Amygdala (tissue), 56 donors: Measurements from ENCODE around the gene CLEC20A.

Experiments
- DNase-seq, 56 donors: peaks; one replicate each; lab custom pipeline; 2025; lab: John Stamatoyannopoulos, UW

CLEC20A gene

DNA sequence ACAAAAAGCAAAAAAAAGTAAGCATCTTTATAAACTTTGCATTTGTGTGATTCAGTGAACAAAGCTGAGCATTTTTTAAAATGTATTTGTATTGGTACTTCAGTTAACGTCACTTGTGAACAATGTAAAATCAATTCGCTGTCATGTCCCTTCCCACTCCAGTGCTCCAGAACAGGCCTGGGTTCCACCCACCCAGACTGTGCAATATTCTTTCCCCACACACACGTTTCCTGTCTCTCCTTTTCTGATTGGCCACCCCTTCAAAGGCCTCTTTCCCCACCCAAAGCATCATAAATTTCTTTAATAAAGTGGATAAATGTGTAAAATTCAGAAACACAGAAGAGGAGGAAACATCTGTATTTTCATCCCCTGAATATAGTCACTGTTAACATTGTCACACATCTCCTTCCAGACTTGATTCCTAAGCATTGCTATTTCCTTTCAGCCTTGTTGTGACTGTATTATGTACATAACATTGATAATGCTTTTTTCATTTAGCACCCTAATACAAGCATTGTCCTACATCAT lies 12.0 kb downstream of the CLEC20A start:
- DNase-seq, result no peak

DNA sequence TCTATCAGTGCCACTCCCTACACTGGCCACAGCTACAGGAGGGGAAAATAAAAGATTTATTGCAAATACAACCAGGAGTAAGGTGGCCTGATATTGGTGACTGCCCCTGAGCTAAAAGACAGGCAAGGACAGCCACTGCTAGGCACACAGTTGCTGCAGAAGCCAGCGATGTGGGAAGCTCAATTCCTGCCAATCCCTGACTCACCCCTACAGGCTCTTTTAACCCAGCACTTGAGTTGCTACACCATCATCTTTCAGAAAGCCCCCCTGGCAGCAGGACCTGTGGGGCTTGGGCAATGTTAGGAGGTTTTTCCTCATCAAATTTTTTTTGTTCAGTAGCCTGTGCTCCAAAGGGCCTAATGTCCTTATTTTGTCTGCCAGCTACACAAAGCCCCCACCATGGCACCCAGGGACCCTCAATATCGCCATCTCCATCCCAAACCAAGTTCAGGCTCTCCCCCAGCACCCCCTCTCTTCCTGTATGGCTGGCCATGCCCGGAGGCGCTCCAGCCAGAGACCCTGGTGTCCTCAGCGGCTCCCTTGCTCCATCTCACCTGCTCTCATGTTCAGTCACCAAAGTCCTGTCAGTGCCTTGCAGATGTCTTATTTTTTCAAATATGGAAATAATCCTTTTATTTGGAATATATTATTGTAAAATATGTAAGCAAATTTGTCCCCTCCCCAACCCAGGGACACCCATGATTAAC lies 13.4 kb downstream of the CLEC20A start:
- no peak for DNase-seq

DNA sequence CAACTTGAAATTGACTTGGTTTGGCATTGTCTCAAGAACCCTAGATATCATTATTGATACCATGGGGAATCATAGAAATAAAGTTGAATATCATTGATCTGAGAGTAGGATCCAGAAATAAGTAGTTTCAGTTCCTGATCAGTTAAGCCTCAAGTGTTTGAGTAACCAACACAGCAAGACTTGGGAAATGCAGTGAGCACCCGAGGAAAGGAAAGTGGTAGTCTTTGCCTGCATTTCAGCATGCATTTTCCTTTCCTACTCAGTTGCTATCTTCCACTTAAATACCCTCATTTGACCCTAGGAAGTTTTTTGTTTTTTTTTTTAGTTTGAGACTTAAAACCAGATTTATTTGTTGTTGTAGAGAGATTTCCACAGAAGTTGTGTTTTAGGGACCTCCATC lies 18.9 kb downstream of the CLEC20A start:
- DNase-seq, result no peak

DNA sequence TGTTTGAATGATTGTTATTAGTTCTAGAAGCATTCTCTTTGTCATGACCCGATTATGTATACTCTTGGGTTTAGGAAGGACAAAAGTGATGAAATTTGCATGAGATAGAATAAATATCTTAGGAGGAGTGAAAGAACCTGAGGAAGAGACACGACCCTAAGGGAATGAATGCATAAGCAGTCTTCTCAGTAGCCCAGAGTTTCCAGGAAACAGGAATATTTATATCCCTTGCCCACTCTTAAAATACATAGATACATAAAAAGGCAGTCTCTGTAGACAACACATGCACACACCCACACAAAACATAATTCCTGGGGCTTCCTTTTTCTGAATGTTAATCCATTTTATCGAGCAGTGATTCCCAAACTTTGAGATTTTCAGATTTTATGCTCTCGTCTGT lies 19.4 kb downstream of the CLEC20A start:
- no peak for DNase-seq

DNA sequence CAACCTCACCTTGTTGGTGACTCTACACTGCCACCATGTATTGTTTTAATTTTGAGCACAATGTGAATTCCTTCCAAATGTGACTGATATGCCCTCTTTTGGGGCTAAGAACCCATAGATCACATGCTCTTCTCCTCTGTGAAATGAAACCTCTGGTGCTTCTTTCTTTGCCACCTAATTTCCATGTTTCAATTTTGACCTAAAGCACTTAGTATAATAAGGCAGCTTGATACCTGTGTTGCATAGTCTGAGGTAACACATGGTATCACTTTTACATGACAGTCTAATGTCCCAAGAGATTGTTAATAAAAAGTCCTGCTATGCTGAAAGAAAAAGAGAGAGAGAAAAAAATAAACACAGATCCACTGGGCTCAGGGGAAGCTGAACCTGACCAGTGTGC lies 24.2 kb downstream of the CLEC20A start:
- no peak for DNase-seq

DNA sequence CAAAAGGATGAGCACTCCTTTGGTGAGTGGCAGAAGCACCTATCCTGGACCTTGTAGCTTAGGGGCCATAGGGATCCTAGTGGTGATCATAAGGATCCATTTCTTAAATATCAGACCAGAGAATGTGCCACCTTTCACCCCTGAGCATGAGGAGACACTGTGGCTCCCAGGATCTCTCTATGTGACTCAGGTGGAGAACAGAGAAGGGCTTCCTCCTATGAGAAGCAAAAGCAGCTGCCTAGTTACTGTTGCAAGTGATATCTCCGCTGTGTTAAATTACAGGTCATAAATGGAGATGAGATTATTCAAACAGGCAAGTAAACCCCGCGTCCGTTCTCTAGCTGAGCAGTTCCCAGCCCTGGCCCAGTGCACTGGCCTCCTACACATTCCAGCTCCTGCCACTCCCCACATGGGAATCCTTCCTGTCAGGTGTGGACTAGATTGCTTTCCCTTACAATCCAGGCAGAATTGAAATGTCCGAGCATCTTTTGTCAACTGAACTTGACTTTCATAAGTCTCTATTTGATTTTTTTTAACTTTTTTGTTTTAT lies 26.3 kb downstream of the CLEC20A start:
- no peak for DNase-seq

DNA sequence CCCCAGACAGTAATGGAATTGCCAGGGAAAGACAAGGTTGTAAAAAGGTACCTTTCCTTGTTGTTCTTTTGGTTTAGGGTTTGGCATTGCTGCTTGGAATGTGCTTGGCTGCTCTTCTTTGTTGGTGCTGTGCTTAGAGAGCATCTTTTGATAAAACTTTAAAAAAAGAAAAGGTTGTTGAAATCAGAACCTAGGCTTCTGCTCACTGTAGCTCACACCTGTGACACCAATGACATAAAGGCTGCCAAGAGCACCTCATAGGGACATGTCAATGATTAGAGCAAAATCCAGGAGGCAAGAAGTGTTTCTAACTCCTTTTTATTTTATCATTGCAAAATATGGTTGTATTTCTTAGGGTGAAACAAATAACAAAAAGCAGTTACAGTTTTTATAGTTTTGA lies 28.9 kb downstream of the CLEC20A start:
- DNase-seq, result no peak

DNA sequence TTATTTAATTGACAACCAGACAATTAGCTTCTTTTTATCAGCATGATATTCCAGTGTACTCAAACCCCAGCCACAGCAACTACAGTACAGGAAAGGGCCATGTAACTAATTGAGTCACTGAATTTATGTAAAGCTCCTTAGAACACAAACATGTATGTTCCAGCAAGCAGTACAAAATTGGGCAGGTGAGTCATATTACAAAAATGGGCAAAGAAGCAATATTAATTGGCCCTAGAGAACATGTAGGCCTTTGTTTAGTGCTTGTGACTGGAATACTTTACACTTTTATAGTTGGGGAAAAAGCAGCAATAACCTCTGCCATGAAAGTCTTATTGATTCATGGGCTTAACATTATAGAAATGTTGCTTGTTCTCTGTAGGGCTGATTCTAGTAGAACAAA lies 31.8 kb downstream of the CLEC20A start:
- DNase-seq, result no peak

DNA sequence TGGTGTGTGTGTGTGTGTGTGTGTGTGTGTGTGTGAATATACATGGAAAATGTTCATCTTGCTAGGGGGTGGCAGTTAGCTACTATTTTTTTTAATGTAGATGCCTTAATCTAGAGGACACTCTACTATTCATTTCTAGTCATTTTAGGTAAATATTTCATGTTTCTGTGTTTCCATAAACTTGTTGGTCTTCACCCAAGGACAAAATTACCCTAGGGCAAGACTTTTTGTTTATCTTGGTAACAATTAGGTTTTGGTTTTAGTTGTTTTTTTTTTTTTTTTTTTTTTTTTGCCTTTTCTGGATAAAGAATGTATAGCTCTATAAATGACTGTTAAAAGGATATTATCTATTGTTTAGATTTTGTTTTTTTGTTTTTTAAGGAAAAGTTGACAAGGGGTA lies 32.2 kb downstream of the CLEC20A start:
- DNase-seq, result no peak

DNA sequence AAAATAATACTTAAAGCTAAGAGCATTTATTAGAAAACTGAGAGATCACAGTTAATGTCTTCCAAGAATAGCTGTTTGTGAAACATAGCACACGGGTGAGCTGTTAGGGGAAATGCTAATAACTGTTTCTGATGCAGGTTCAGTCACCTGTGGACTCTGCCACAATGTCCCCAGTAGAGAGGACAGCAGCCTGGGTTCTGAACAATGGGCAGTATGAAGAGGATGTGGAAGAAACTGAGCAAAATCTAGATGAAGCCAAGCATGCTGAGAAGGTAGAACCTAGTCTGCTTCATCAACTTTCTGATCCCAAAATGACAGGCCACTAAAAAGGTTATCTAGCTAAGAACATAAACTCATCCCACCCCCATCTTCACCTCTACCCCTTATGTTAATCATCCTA lies 32.6 kb downstream of the CLEC20A start:
- no peak for DNase-seq

DNA sequence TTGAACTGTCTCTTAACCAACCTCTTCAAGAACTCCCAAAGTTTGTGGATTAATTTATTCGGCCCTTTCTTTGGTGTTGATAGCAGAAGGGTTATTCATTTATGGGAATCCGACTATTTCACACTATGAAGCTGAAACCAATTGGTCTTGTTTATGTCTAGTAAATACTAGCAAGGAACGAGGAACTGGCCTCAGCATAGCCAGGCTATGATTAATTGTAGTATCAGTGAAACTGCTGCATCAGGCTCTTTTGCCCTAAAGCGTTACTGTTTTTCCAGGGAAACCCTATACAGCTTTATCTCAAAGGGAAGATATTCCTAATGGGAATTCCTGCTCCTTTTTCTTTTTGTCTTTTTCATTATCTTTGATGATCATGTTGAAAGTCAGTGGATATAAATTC lies 35.1 kb downstream of the CLEC20A start:
- DNase-seq, result no peak

DNA sequence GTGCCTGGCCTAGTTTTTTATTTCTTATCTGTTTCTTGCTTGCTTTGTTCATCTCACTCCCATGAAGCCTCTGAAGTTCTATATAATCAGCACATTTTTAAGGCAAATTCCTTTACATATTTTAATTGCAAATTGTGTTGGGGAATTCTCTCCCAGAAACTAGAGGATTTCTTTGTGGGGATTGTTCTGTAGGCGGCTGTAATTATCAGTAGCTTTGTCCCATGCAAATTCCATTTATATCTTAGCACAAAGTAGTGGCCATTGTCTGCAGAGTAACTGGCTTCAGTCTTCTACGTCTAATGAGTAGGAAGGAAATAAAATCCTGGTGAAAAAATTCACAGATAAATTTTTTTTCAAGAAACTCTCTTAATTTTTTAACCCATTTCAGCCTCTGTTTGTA lies 35.7 kb downstream of the CLEC20A start:
- no peak for DNase-seq

DNA sequence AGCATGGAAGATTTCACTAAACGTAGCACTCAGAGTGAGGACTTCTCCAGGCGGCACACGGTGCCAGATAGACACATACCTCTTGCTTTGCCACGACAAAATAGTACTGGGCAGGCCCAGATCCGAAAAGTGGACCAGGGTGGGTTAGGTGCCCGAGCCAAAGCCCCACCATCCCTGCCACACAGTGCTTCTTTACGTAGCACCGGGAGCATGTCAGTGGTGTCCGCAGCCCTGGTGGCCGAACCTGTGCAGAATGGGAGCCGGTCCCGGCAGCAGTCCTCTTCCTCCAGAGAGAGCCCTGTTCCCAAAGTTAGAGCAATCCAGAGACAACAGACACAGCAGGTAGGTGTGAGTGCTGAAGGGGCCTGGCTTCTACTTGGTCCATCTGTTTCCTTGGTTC lies 38.6 kb downstream of the CLEC20A start:
- DNase-seq, result no peak

DNA sequence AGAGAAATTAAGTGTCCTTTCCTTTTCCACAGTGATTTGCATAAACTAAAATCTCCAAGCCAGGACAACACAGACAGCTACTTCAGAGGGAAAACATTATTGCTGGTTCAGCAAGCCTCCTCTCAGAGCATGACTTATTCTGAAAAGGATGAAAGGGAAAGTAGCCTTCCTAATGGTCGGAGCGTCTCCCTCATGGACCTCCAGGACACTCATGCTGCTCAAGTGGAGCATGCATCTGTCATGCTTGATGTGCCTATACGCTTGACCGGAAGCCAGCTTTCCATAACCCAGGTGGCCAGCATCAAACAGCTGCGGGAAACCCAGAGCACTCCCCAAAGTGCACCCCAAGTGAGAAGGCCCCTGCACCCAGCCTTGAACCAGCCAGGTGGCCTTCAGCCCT lies 39.1 kb downstream of the CLEC20A start:
- DNase-seq, result no peak

DNA sequence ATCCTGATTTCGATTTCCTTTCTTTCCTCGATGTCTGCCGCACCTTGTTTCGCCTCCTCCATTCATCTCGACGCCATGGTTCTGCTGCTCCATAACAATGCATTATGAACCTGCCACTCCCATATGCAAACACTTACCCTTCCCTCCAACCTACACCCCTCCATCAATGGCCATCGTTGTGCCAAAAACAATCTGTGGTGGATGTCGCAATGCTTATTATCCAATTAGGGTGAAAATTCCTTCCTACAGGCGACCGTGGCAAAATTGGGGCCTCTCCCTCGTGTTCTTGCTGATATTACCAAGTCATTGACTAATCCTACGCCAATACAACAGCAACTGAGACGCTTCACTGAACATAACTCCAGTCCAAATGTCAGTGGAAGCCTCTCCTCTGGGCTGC lies 40.3 kb downstream of the CLEC20A start:
- no peak for DNase-seq

DNA sequence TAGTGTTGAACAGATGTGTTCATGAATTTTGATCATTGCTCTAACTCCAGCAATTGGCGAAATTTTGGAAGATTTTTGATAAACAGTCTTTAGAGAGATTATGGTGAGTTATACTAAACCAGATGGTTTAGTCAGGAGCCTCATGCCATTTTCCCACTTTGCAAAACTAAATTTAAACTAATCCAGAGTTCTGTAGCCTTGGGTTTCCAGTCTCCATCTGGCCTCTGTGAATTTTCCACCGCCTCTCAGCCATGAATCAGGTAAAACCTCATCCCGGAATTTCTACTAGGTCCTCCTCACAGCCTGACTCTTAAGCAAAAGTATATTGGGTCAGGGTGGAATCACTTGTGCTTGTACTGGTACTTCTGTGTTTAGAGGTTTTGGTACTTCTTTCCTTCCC lies 44.8 kb downstream of the CLEC20A start:
- DNase-seq, result peak in 1 of 56 donors; percentile 3

DNA sequence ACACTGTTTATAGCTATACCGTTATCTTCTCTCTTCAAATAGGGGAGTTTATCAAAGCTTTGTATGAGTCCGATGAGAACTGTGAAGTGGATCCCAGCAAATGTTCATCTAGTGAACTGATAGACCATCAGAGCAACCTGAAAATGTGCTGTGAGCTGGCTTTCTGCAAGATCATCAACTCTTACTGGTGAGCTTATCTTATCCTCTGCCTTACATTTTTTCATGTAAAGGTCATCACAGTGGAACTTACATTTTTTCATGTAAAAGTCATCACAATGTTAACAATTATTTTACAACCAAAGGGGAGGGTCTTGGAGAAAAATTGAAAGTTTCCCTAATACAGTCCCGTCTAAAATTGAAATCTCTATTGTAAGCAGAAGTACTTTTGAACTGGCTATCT lies 45.2 kb downstream of the CLEC20A start:
- no peak for DNase-seq

DNA sequence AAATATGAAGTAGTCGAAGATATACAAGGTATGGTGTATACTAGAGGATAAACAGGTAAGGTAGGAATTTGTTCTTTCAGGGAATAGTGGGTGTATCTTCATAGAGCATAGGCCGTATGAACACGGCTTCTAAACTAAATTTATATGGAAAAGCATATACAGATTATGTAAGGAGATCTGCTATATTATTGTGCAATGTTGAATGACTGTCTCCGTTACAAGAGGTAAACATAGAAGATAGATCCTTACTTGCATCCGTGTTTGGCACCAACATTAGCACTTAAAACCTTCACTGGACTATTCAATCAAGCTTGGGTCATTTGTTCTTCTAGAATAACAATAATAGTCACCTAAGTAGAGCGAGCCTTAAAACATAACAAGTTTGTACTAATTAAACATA lies 45.9 kb downstream of the CLEC20A start:
- no peak for DNase-seq

DNA sequence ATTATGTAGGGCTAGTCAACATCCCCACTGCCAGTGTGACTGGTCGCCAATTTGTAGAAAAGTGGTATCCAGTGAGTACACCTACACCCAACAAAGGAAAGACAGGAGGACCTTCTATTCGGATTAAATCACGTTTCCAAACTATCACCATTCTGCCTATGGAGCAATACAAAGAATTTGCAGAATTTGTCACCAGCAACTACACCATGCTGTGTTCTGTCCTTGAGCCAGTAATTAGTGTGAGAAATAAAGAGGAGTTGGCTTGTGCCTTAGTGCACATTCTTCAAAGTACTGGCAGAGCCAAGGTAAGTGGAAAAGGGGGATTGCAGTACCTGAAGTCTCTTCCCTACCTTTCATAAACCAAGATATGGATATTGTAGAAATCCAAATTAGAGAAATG lies 53.8 kb downstream of the CLEC20A start:
- no peak for DNase-seq

DNA sequence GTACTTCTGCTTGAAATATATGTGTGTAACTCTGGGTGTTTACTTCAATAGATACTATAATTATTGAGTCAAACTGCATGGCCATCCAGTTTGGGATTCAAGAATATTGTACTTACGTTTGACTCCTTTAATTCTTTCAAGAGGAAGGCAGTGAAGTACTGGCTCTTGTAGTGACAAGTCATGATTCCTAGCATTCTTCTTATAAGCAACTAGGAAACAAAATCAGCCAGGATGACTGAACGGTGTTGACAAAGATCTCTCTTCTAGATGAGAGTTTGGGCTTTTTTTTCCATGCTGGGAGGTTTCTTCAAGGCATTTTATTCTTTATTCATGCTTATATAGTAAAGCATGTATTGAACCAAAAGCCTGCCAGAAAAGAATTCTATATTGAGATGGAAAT lies 58.3 kb downstream of the CLEC20A start:
- DNase-seq, result no peak

DNA sequence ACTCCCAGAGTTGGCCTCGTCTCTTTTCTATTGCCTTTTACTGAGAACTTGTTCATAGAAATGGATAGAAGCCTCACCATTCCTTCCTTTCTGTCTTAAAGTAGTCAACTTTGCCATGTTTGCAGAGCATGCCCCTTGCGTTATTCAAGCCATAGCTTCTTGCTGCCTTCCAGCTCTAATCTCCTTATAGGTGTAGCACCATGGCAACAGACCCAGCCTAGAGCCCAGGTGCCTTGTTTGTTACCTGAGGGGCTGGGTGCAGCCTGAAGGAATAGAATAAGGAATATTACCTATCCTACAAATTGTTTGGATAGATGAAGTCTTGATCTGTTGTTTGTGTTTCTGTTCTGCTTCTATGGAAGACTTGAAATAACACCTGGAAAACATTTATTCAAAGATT lies 59.9 kb downstream of the CLEC20A start:
- no peak for DNase-seq

DNA sequence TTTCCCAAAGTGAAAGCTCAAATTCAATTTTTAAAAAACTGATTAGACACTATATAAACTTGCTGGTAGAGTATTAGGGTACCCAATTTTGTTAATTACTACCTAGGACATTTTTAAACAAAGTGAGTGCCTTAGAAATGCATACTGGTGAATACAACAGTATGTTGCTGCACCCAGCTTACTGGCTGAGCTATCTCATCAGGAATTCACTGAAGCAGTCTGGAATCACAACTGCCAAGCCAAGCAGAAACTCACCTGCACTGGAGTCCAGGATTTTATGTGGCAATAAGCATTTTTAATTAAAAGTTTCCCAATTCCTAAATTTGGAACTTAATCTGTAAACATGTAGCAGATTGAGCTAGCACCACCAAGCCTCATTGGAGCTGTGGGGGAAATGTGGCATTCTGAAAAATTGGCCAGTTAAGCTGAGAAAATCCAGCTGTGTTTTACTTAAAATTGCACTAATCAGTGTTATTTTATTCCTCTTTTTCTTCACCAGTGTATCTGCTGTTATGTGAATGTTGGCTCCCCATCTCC lies 61.8 kb downstream of the CLEC20A start:
- no peak for DNase-seq
